CD4-positive, alpha-beta T cell treated with Interleukin-15 for 1 hour (primary cell): Measurements from ENCODE around the gene ARR3.
"Not testable (repeated sequence)": the region's sequence is repeated elsewhere in the genome, so short reads cannot be mapped to it uniquely, and the experiment has no call there.

Source experiments
- DNase-seq: peaks from one replicate; pipeline ENCODE4 v3.0.0-alpha.2; 2020

Gene ARR3

GRCh38 chrX:70281951-70282350 lies 13.8 kb downstream of the ARR3 start, which contains the start of gene RAB41:
Gene RAB41 (plus strand): TSS chrX:70282172. CDS start chrX:70282218, 46 bp downstream.
- no peak for DNase-seq

- no peak for DNase-seq
Measured at GRCh38 chrX:70289168-70289792, 21.1 kb downstream of the ARR3 start.

- peak; percentile 81 for DNase-seq
Measured at GRCh38 chrX:70289793-70290770, 21.9 kb downstream of the ARR3 start, which contains the start of the genes KIF4A and PDZD11. Gene KIF4A (plus strand): TSS chrX:70290104. CDS start chrX:70290459, 355 bp downstream. Gene PDZD11 (minus strand): TSS chrX:70289927. CDS start chrX:70289341, 586 bp downstream.

GRCh38 chrX:70292788-70293187 lies 24.7 kb downstream of the ARR3 start:
- DNase-seq = no peak

GRCh38 chrX:70293621-70294020 lies 25.5 kb downstream of the ARR3 start:
- DNase-seq = no peak

- DNase-seq = no peak
Measured at GRCh38 chrX:70301716-70302115, 33.6 kb downstream of the ARR3 start.

- no peak for DNase-seq
Measured at GRCh38 chrX:70313503-70313902, 45.4 kb downstream of the ARR3 start.

- DNase-seq = no peak
Measured at GRCh38 chrX:70322784-70323183, 54.6 kb downstream of the ARR3 start.

- not testable (repeated sequence) for DNase-seq
Measured at GRCh38 chrX:70323628-70324027, 55.5 kb downstream of the ARR3 start.

GRCh38 chrX:70324326-70324725 lies 56.2 kb downstream of the ARR3 start:
- DNase-seq = no peak

- DNase-seq = no peak
Measured at GRCh38 chrX:70331161-70331560, 63.0 kb downstream of the ARR3 start.
